ENCODE data around the gene ARHGEF7.

ARHGEF7 gene

GRCh38 chr13:111312944-111313590, 198.0 kb downstream of the ARHGEF7 start:
- no peak for DNase-seq

DNA sequence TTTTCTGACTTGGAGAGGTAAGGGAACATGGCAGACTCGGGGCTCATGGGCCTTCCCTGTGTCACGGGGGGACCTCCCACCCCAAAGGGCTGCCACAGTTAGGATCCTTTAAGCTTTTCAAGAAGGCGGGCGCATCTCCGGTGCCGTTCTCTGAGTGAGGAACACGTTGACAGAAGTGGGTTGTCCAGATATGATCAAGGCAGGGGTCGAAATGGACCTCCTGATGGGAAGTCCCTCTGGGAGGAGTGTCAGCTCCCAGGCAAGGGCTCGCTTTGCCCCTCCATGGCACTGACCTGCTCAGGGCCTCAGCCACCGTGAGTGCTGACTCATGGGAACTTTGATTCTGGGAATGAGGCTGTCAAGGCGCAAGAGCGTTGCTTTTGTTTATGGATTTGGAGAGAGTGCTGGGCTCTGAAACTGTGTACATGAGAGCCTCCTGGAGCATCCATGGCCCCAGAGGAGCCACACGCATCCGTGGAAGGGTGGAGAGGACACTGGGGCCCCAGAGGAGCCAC, 198.9 kb downstream of the ARHGEF7 start:
- no peak for DNase-seq

GRCh38 chr13:111314852-111315251, 199.7 kb downstream of the ARHGEF7 start:
- no peak for DNase-seq

GRCh38 chr13:111315347-111315995, 200.4 kb downstream of the ARHGEF7 start:
- no peak for DNase-seq

- no peak for DNase-seq
Measured at GRCh38 chr13:111316161-111316730, 201.1 kb downstream of the ARHGEF7 start.

DNA sequence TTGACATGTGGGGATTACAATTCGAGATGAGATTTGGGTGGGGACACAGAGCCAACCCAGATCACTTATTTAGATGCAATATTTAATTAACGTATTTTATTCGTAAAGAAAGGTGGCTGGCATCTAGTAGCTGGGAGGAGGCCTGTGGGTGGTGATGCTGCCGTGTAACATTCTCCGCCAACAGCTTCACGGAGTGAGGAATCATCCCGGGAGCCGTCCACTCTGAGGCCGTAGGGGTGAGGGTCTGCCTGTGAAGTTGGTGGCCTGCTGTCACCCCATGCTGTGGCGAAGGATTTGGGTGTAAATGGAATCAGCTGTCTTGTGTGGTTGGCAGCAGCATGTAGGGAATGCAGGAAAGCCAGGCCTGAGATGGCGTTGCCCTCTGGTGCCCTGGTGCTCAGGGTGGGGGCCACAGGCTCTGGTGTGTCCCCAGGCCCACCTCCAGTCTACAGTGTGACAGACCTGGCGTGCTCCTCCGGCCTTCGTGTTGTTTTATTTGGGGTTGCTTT, 202.0 kb downstream of the ARHGEF7 start:
- DNase-seq, result no peak

DNA sequence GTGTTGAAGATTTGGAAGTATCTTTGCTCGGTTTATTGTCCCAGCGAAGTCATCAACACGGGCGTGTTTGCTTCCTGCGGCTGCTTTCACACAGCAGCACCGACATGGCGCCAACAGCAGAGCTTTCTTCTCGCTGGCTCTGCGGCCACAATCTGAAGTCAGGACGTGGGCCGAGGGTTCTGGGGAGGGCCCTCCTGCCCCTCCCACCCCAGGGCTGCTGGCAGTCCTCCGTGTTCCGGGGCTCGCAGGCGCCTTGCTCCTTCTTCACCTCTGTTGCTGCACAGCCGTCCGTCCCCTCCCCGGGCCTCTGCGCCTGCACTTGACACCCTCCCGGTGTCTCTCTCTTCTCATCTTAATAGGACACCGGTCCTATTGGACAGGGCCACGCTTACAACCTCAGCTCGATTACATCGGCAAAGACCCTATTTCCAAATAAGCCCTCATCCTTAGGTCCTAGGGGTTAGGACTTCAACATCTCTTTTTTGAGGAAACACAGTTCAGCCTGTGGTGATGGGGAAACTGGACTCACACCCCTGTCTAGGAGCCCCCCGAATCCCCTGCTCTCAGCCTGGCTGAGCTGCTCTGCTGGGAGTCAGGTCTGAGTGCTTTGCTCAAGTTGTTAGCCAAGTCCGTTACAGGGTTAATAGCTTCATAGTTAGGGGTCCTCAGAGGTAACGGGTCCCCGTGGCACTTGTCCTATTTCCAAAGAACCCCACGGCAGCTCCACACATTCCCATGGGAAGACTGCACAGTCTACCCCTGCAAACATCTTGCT, 202.6 kb downstream of the ARHGEF7 start:
- no peak for DNase-seq

DNA sequence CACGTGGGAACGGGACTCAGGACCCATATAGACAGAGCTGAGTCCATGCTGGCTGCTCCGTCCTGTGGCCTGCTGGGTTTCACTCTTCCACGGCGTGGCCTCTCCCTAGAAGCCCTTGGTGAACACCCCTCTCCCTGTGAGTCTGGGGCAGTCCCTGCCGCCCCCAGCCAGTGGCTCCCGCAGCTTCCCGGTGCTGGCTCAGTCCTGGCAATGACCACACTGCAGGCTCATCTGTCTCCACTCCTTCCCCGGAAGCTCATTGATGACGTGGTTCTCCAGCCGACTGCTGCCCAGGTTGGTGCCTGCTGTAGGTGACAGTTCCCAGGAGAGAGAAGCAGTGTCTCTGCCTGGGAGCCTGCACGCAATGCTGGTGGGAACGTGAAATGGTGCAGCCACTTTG, 203.3 kb downstream of the ARHGEF7 start:
- no peak for DNase-seq

DNA sequence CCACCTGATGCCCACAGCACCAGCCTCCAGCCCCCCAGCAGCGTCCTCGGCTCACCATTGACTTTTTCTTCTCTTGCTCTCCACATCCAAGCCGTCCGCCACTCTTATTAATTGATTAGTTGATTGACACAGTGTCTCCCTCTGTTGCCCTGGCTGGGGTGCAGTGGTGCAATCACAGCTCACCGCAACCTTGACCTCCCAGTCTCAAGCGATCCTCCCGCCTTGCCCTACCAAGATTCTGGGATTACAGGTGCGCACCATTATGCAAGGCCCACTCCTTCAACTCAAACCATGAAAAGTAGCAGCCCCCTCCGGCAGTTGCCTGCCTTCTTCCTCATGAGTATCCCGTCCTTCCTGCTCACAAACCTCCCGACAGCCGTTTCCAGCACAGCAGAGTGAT, 204.4 kb downstream of the ARHGEF7 start:
- DNase-seq, result no peak

DNA sequence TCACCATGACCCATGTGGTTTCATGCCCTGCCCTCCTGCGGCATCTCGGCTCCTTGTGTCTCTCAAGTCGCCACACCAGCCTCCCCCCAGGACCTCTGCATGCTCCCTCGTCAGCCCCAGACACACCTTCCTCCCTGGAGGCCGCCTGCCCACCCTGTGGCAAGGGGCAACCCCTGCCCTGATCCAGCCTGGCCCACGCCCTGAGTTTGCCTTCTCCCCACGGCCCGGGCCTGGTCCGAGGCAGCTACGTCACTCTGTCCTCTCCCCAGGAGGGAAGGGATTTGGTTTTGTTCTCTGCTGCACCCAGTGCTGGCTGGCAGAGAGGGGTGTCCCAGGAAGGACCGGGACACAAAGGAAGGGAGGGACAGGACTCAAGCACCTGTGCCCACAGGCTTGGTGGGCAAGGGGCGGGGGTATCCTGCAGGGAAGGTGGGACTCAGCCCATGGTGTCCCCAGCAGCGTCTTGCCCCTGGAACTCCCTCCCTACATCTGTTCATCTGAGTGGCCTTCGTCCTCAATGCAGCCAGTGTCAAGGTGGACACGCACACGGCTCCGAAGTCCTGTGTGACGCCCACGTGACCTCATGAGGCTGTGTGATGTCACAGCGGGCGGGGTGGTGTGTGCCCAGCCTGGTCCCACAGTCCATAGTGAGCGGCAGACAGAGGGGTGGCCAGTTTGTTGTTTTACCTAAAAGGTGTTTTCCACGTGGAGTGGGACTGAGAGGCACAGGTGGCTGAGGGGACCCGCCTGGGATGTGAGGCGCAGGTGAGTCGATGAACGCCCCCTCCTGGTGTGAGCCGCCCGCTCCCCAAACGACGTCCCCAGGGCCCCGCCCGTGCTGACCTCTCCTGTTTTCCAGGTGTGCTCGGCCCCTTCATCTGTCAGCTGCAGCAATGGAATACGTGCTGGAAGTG, 205.1 kb downstream of the ARHGEF7 start, which contains the start of gene TEX29:
TSS of gene TEX29 (plus strand) at position 645 of the 914 bp plus-strand sequence. CDS start at position 894, 249 bp downstream.
- no peak for DNase-seq

- DNase-seq, result no peak
Measured at GRCh38 chr13:111322001-111322915, 207.1 kb downstream of the ARHGEF7 start.

DNA sequence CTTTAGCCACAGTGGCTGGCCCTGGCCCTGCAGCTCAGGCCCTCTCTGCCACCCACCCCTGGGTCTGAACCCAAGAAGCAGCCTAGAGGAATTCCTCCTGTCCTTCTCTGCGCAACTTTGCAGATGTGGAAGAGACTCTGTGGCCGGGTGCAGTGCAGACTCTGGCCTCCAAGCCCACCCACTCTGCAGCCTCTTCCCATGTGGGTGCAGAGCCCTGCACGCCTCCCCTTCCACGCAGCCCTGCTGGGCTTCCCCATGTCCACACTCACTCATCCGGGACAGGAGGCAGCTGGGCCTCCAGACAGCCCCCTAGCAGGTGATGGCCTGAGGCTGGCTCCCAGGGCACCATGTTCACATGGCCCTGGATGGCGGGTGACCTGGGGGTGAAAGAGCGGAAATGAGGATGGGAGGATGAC, 207.8 kb downstream of the ARHGEF7 start:
- DNase-seq, result no peak

DNA sequence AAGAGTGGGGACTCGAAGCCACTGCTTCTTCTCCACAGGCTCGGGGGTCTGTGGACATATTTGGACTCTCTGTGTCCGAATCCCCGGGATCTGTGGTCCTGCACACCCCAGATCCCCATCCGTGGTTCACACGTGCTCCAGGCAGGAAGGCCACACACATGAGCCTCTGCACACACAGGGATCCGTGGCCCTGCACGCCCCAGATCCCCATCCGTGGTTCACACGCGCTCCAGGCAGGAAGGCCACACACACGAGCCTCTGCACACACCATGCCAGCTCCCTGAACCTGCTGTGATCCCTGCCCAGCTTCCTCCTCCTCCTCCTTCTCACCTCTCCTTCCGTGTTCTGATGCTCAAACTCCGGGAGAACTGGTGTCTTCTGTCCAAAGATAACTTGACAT, 208.4 kb downstream of the ARHGEF7 start:
- no peak for DNase-seq

- no peak for DNase-seq
Measured at GRCh38 chr13:111323950-111324651, 209.0 kb downstream of the ARHGEF7 start.

DNA sequence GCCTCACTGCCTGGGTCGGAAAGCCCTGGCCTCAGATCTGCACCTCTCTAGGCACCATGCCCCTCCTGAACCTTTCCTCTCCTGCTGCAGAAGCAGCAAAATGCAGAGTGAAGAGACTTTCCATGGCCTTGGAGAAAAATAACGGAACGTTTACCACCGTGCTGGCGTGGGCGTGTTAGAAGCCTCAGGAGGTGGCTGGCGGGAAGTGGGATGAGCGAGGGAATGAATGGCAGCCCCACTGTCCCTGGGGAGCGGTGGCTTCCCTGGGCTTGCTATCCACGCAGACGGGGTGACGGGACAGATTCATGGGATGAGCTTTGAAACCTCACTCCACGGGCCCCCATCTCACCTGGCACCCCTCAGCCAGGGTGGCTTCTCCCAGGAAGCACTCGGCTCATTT, 209.6 kb downstream of the ARHGEF7 start:
- DNase-seq, result no peak

- no peak for DNase-seq
Measured at GRCh38 chr13:111325146-111325890, 210.2 kb downstream of the ARHGEF7 start.

GRCh38 chr13:111325941-111326620, 211.0 kb downstream of the ARHGEF7 start:
- DNase-seq, result no peak

DNA sequence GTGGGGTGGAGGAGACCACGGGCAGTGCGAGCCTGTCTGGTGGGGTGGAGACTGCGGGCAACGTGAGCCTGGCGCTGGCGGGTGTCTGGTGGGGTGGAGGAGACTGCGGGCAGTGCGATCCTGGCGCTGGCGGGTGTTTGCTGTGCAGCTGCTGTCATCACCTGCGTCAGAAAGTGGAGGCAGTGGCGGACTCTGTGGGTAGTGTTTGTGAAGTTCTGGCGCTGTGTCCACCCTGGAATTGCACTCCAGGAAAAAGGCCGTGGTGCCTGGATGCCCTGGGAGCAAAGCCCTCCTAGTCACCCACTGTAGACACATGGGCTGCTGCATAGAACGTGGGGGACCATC, 211.5 kb downstream of the ARHGEF7 start:
- DNase-seq, result no peak

All from suppressor macrophage treated with lipopolysaccharide for 1 hour (primary cell).